ENCODE data around the gene MARCHF4. TPM values are rescaled to one million over a fixed set of nuclear protein-coding genes. Genes with fewer than 3 reads are reported as not detected.
"Not testable (repeated sequence)": the region's sequence is repeated elsewhere in the genome, so short reads cannot be mapped to it uniquely, and the experiment has no call there.

Gene MARCHF4
- total and polyA plus RNA-seq, 5 experiments from 2014 or later, result not detected

DNA sequence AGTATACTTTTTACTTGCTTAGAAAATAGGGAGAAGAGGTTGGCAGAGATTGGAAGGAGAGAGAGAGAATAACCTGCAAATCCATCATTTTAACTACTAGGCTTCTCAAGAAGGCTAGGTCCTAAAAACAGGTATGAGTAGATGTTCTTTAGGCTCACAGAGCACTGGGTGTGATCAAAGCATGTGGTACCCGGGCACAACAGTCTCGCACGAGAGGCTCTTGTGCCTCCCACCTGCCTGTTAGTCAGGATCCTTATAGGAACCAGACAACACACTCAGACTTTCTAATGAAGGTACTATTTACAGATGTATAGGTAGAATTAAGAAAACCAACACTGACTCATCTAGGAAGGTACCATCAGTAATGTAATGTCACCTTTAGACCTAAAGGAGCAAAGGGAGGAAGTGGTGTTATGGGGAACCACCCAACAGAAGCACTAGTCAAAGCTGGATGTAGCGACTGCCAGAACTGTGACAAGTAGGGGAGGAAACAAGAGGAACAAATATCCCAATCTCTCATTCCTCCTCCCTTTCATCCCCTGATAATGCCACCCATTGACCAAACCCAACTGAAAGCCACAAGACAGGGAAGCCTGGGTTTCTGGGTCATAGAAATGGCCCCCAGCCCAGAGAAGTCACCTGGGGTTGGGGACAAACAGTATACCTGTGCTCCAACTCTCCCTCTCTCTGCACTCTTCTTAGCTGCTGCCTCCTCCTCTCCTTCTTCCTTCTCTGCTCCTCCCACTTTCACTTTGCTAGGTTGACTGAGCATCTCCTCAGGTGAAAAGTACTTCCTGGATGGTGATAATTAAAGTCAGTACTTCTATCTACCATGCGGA is 16.0 kb upstream of the MARCHF4 start:
- Mint-ChIP-seq H3K4me1 (peaks cover 15 to 21% (median 18%) of the 10 kb centered on the region in 4 donors), H3K27me3 (peaks cover 0 to 5% (median 0%) of the 10 kb centered on the region in 5 donors), H3K9me3 (no peaks in the 10 kb centered on the region), H3K36me3 (no peaks in the 10 kb centered on the region), H3K27ac (peak overlapping the region in 7 of 10 donors; percentile 36 to 89 (median 68)), H3K4me3 (peak overlapping the region in 7 of 10 donors; percentile 3 to 64 (median 30))
- POLR2A ChIA-PET, result interaction anchor here (1.1 kb wide), 1 partner anchor 16 kb away, joined by 3 read pairs; the partner anchor contains the start of gene MARCHF4
- DNase-seq (peak in 4 of 10 donors; percentile 12 to 56 (median 33)), ATAC-seq (peak; percentile 99 to 100)

GRCh38 chr2:216387262-216387661 is 15.0 kb upstream of the MARCHF4 start:
- Mint-ChIP-seq H3K27me3 (peaks cover 0 to 5% (median 0%) of the 10 kb centered on the region in 5 donors), H3K4me3 (no peak overlapping the region)
- POLR2A ChIA-PET, result no interaction called here

GRCh38 chr2:216385478-216385877 is 13.2 kb upstream of the MARCHF4 start:
- ATAC-seq (no peak), DNase-seq (no peak)
- H3K27ac Mint-ChIP-seq, result no peak overlapping the region
- H3K4me3 Mint-ChIP-seq, result no peak overlapping the region
- no peaks in the 10 kb centered on the region for H3K9me3 Mint-ChIP-seq
- no peaks in the 10 kb centered on the region for H3K36me3 Mint-ChIP-seq
- peaks cover 0 to 5% (median 0%) of the 10 kb centered on the region in 5 donors for H3K27me3 Mint-ChIP-seq
- POLR2A ChIA-PET, result no interaction called here
- H3K4me1 Mint-ChIP-seq, result peaks cover 15 to 21% (median 18%) of the 10 kb centered on the region in 4 donors

More at GRCh38 chr2:216387262-216387661, 15.0 kb upstream of the MARCHF4 start:
- Mint-ChIP-seq H3K36me3 (no peaks in the 10 kb centered on the region), H3K9me3 (no peaks in the 10 kb centered on the region), H3K4me1 (peaks cover 15 to 21% (median 18%) of the 10 kb centered on the region in 4 donors), H3K27ac (no peak overlapping the region)
- DNase-seq (no peak), ATAC-seq (no peak)

DNA sequence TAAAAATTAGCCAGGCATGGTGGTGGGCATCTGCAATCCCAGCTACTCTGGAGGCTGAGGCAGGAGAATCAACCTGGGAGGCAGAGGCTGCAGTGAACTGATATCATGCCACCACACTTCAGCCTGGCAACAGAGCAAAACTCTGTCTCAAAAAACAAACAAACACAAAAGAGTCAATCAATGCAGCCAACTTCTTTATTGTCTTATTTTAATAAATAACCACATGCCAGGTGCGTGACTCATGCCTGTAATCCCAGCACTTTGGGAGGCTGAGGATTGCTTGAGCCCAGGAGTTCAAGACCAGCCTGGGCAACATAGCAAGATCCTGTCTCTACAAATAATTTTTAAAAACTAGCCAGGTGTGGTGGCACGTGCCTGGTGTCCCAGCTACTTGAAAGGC is 12.1 kb upstream of the MARCHF4 start:
- peaks cover 15 to 20% (median 17%) of the 10 kb centered on the region in 4 donors for H3K4me1 Mint-ChIP-seq
- H3K36me3 Mint-ChIP-seq, H3K27me3 Mint-ChIP-seq, DNase-seq, H3K4me3 Mint-ChIP-seq, H3K27ac Mint-ChIP-seq, POLR2A ChIA-PET, ATAC-seq, H3K9me3 Mint-ChIP-seq: not testable (repeated sequence)

DNA sequence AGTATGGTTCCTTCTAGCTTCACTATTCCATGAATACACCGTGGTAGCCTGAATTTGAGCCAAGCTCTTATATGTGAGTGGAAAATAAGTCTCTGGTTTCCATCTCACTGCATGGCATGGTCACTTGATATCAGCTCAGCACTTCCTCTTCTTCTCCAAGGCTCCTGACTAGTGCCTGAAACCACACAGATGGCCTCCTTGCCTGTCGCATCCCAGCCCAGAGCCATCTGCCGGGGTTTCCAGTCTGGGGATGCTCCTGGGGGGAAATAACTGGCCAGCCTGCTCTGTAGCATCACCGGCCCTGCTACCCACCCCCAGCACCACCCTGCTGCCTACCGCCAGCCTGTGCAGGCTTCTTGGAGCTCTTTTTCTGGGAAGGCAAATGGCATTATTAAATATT is 7.7 kb upstream of the MARCHF4 start:
- Mint-ChIP-seq H3K27me3 (peaks cover 0 to 5% (median 0%) of the 10 kb centered on the region in 5 donors), H3K27ac (no peak overlapping the region), H3K9me3 (no peaks in the 10 kb centered on the region), H3K4me3 (no peak overlapping the region), H3K36me3 (no peaks in the 10 kb centered on the region), H3K4me1 (peaks cover 0 to 3% (median 0%) of the 10 kb centered on the region in 4 donors)
- no peak for DNase-seq
- POLR2A ChIA-PET, result no interaction called here
- no peak for ATAC-seq

- ATAC-seq (no peak), DNase-seq (no peak)
- peaks cover 0 to 5% (median 5%) of the 10 kb centered on the region in 3 donors for H3K36me3 Mint-ChIP-seq
- POLR2A ChIA-PET, result no interaction called here
- peaks cover 0 to 12% (median 0%) of the 10 kb centered on the region in 9 donors for H3K9me3 Mint-ChIP-seq
- H3K4me3 Mint-ChIP-seq, result no peak overlapping the region
- peaks cover 21 to 38% (median 26%) of the 10 kb centered on the region in 5 donors for H3K27me3 Mint-ChIP-seq
- H3K27ac Mint-ChIP-seq, result no peak overlapping the region
- H3K4me1 Mint-ChIP-seq, result peaks cover 17 to 20% (median 18%) of the 10 kb centered on the region in 4 donors
These were observed 3.0 kb upstream of the MARCHF4 start for GRCh38 chr2:216375286-216375685.

GRCh38 chr2:216373896-216374295 is 1.6 kb upstream of the MARCHF4 start:
- Mint-ChIP-seq H3K4me3 (no peak overlapping the region), H3K27me3 (peaks cover 31 to 52% (median 35%) of the 10 kb centered on the region in 5 donors), H3K9me3 (peaks cover 0 to 15% (median 0%) of the 10 kb centered on the region in 9 donors), H3K4me1 (peaks cover 16 to 20% (median 18%) of the 10 kb centered on the region in 4 donors), H3K36me3 (peaks cover 0 to 11% (median 5%) of the 10 kb centered on the region in 3 donors), H3K27ac (no peak overlapping the region)
- POLR2A ChIA-PET, result no interaction called here
- DNase-seq (no peak), ATAC-seq (no peak)

DNA sequence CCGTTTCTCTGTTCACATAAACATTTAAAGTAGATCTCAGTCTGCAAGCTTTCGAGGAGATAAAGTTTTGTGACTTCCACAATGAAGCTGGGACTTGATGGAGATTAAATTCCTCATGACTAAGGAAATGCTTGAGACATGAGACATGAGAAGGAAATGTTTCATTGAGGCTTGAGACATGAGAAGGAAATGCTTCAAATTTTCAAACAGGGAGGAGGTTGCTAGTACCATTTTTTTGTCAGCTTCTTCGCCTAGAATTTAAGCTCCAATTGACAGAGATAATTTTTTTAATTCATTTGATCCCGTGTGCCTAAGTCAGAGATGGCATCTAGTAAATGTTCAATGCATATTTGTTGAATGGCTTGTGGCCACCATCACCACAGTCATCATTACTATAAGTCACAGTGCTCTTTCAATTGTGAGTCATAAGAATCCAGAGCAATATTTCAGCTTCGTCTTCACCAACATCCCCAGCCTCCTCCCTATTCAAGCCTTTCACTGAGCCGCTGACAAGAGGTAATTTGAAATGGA is 543 bp upstream of the MARCHF4 start:
- POLR2A ChIA-PET, result interaction anchor here (1.0 to 1.5 kb wide), 2 partner anchors 15 to 20 kb away, joined by 3 read pairs; no protein-coding TSS in a partner anchor
- no peak for DNase-seq
- Mint-ChIP-seq H3K36me3 (peaks cover 0 to 11% (median 5%) of the 10 kb centered on the region in 3 donors), H3K27me3 (peaks cover 34 to 61% (median 46%) of the 10 kb centered on the region in 5 donors), H3K27ac (peak overlapping the region in 1 of 10 donors; percentile 90), H3K4me1 (peaks cover 16 to 20% (median 18%) of the 10 kb centered on the region in 4 donors), H3K9me3 (peaks cover 0 to 15% (median 0%) of the 10 kb centered on the region in 9 donors), H3K4me3 (peak overlapping the region in 4 of 10 donors; percentile 50 to 73 (median 58))
- ATAC-seq, result no peak

- H3K4me1 Mint-ChIP-seq, result peaks cover 17 to 20% (median 19%) of the 10 kb centered on the region in 4 donors
- H3K27me3 Mint-ChIP-seq, result peaks cover 34 to 69% (median 48%) of the 10 kb centered on the region in 5 donors
- H3K4me3 Mint-ChIP-seq, result peak overlapping the region in 5 of 10 donors; percentile 35 to 80 (median 63)
- peaks cover 0 to 15% (median 0%) of the 10 kb centered on the region in 9 donors for H3K9me3 Mint-ChIP-seq
- peaks cover 0 to 11% (median 5%) of the 10 kb centered on the region in 3 donors for H3K36me3 Mint-ChIP-seq
- POLR2A ChIA-PET, result interaction anchor here (1.6 kb wide), 1 partner anchor 11 kb away, joined by 3 read pairs; no protein-coding TSS in a partner anchor
- ATAC-seq (no peak), DNase-seq (no peak)
- peak overlapping the region in 2 of 10 donors; percentile 14 to 22 for H3K27ac Mint-ChIP-seq
These were observed 1.1 kb downstream of the MARCHF4 start for GRCh38 chr2:216370961-216371712.

DNA sequence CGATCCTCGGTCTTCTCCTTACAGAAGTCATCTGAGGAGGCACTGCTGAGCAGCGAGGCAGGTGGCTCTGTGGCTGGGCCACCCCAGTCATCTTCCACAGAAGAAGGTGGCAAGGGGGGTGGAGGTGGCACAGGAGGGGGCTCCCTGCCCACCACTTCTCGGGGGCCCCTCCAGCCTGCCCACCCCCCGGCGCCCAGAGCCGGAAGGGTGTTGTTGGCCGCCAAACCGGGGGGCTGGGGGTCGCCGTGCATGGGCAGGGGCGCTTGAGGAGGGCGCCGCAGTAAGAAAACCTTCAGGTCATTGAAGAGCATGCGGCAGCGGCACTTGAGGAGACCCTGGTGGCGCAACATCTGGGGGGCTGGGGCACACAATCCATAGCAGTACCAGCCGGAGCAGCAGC is 2.5 kb downstream of the MARCHF4 start:
- H3K4me3 Mint-ChIP-seq, result peak overlapping the region in 2 of 10 donors; percentile 26 to 70
- H3K36me3 Mint-ChIP-seq, result peaks cover 0 to 11% (median 5%) of the 10 kb centered on the region in 3 donors
- peaks cover 17 to 21% (median 20%) of the 10 kb centered on the region in 4 donors for H3K4me1 Mint-ChIP-seq
- H3K9me3 Mint-ChIP-seq, result peaks cover 0 to 15% (median 0%) of the 10 kb centered on the region in 9 donors
- ATAC-seq (no peak), DNase-seq (no peak)
- no peak overlapping the region for H3K27ac Mint-ChIP-seq
- peaks cover 34 to 69% (median 48%) of the 10 kb centered on the region in 5 donors for H3K27me3 Mint-ChIP-seq
- POLR2A ChIA-PET, result no interaction called here

DNA sequence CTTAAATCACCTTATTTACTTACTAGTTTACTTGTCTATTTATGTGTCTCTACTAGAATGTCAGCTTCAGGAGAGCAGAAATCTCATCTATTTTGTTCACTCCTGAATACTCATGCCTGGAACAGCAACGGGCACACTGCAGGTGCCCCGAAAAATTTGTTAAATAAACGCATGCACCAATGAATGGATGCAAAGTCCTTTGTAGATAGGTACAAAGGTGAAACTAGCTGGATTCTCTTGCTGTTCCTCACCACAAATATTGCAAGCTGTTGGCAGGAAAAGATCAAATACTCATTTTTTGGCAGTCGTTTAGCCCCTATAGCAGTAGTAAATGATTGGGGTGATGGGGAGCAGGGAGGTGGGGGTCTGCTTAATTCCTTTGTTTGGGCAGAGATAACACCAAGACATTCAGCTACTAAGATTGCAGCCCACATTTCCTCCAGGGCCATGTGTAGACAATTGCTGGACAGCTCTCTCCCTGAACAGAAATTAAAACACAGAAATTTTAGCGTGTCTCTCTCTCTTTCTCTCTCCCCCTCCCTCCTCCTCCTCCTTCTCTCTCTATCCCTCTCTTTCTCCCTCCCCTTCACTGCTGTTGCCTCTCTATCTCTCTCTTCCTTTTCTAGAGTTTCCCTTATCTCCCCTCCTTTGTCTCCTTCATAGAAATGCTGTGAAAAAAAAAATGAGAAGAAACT is 5.4 kb downstream of the MARCHF4 start:
- POLR2A ChIA-PET, result interaction anchor here (0.7 to 1.4 kb wide), 2 partner anchors 10 to 82 kb away, joined by 3 read pairs; no protein-coding TSS in a partner anchor
- Mint-ChIP-seq H3K27ac (no peak overlapping the region), H3K27me3 (peaks cover 17 to 44% (median 35%) of the 10 kb centered on the region in 5 donors), H3K4me1 (peaks cover 9 to 17% (median 11%) of the 10 kb centered on the region in 4 donors), H3K36me3 (peaks cover 0 to 11% (median 5%) of the 10 kb centered on the region in 3 donors), H3K9me3 (peaks cover 0 to 6% (median 0%) of the 10 kb centered on the region in 9 donors), H3K4me3 (no peak overlapping the region)
- ATAC-seq (no peak), DNase-seq (no peak)
